Measurements from ENCODE around the gene PROM2. TPM values are rescaled to one million over a fixed set of nuclear protein-coding genes. Genes with fewer than 3 reads are reported as not detected.

Gene PROM2
- polyA plus RNA-seq, 1 donor (not counting 4 experiments of a cell fraction or from before 2014, with no cell fraction given) = 11.4 TPM

- dilution Hi-C loops (cut with MboI; ENCODE audit: extremely low pct_ligation_motif_present, low sequenced_read_pairs) = no loop called here
- H2AFZ ChIP-seq (ENCODE audit: control insufficient read depth, low read length) = no peak overlapping the region
- DNase-seq (ENCODE audit: low read depth, low spot score) (no peak), FAIRE-seq (no peak)
- no peak overlapping the region for H3K4me3 ChIP-seq (ENCODE audit: control insufficient read depth in 2 of 3, extremely low read depth in 1 of 3, insufficient read depth in 2 of 3, low read depth in 1 of 3, low read length in 3 of 3)
- no peak overlapping the region for H3K27ac ChIP-seq (ENCODE audit: control insufficient read depth, insufficient read depth, low read length)
- peaks cover 2% of the 10 kb centered on the region for H3K9me1 ChIP-seq (ENCODE audit: control insufficient read depth, extremely low read depth, insufficient read depth, low read length)
- no peaks in the 10 kb centered on the region for H3K36me3 ChIP-seq (ENCODE audit: control insufficient read depth in 2 of 2, extremely low read depth in 1 of 2, insufficient read depth in 2 of 2, low read length in 2 of 2)
- H3K4me1 ChIP-seq (ENCODE audit: control insufficient read depth, extremely low read depth, insufficient read depth, low read length) = peaks cover 26% of the 10 kb centered on the region
- no peaks in the 10 kb centered on the region for H3K79me2 ChIP-seq (ENCODE audit: control insufficient read depth, insufficient read depth, low read length)
- H4K20me1 ChIP-seq (ENCODE audit: control insufficient read depth, extremely low read depth, insufficient read depth, low read length) = peaks cover 3% of the 10 kb centered on the region
- H3K9ac ChIP-seq (ENCODE audit: control insufficient read depth, extremely low read depth, insufficient read depth, low read length) = no peak overlapping the region
- TF ChIP-seq CTCF (optimal IDR thresholded peaks at IDR 0.05 in 1 of 3, IDR thresholded peaks at IDR 0.05 in 1 of 3, conservative IDR thresholded peaks at IDR 0.05 in 1 of 3; ENCODE audit: extremely low read depth in 1 of 3, insufficient read depth in 2 of 3, low read length in 3 of 3) = no peak
- H3K4me2 ChIP-seq (ENCODE audit: control insufficient read depth, extremely low read depth, insufficient read depth, low read depth, low read length) = no peak overlapping the region
- H3K27me3 ChIP-seq (ENCODE audit: control insufficient read depth, extremely low read depth, insufficient read depth, low read length) = peaks cover 49% of the 10 kb centered on the region
- H3K9me3 ChIP-seq (ENCODE audit: control insufficient read depth, low read depth, low read length) = no peaks in the 10 kb centered on the region
Measured at GRCh38 chr2:95311815-95312542, 37.7 kb downstream of the PROM2 start.

- no peak for DNase-seq (ENCODE audit: low read depth, low spot score)
- no peak for FAIRE-seq
- H4K20me1 ChIP-seq (ENCODE audit: control insufficient read depth, extremely low read depth, insufficient read depth, low read length) = peaks cover 3% of the 10 kb centered on the region
- H3K27ac ChIP-seq (ENCODE audit: control insufficient read depth, insufficient read depth, low read length) = no peak overlapping the region
- H2AFZ ChIP-seq (ENCODE audit: control insufficient read depth, low read length) = no peak overlapping the region
- H3K36me3 ChIP-seq (ENCODE audit: control insufficient read depth in 2 of 2, extremely low read depth in 1 of 2, insufficient read depth in 2 of 2, low read length in 2 of 2) = no peaks in the 10 kb centered on the region
- no peak for TF ChIP-seq EZH2 (IDR thresholded peaks at IDR 0.05; ENCODE audit: low read length)
- no peak for TF ChIP-seq CTCF (optimal IDR thresholded peaks at IDR 0.05 in 1 of 3, IDR thresholded peaks at IDR 0.05 in 1 of 3, conservative IDR thresholded peaks at IDR 0.05 in 1 of 3; ENCODE audit: extremely low read depth in 1 of 3, insufficient read depth in 2 of 3, low read length in 3 of 3)
- dilution Hi-C loops (cut with MboI; ENCODE audit: extremely low pct_ligation_motif_present, low sequenced_read_pairs) = no loop called here
- H3K79me2 ChIP-seq (ENCODE audit: control insufficient read depth, insufficient read depth, low read length) = no peaks in the 10 kb centered on the region
- peaks cover 33% of the 10 kb centered on the region for H3K4me1 ChIP-seq (ENCODE audit: control insufficient read depth, extremely low read depth, insufficient read depth, low read length)
- H3K27me3 ChIP-seq (ENCODE audit: control insufficient read depth, extremely low read depth, insufficient read depth, low read length) = peaks cover 49% of the 10 kb centered on the region
- H3K9me1 ChIP-seq (ENCODE audit: control insufficient read depth, extremely low read depth, insufficient read depth, low read length) = peaks cover 2% of the 10 kb centered on the region
- H3K9me3 ChIP-seq (ENCODE audit: control insufficient read depth, low read depth, low read length) = no peaks in the 10 kb centered on the region
- no peak overlapping the region for H3K9ac ChIP-seq (ENCODE audit: control insufficient read depth, extremely low read depth, insufficient read depth, low read length)
- H3K4me2 ChIP-seq (ENCODE audit: control insufficient read depth, extremely low read depth, insufficient read depth, low read depth, low read length) = no peak overlapping the region
- no peak overlapping the region for H3K4me3 ChIP-seq (ENCODE audit: control insufficient read depth in 2 of 3, extremely low read depth in 1 of 3, insufficient read depth in 2 of 3, low read depth in 1 of 3, low read length in 3 of 3)
Measured at GRCh38 chr2:95312543-95313201, 38.4 kb downstream of the PROM2 start.

Data from keratinocyte (primary cell).